Panc1 (cell line): ENCODE results near the gene TMEM253.
A peak's percentile ranks its signal among the peaks of the same experiment; 100 is the strongest.

Experiments
- TF ChIP-seq, protein P1 (sequence below): fragments of 450-650 bp; IDR thresholded peaks from 2 replicates; pipeline ENCODE4 v1.5.1; 2017; ENCODE audit warnings: mild to moderate bottlenecking
- TF ChIP-seq, protein P2 (sequence below), 2 experiments: IDR thresholded peaks; 2 replicates each; pipeline ENCODE4 v1.6.1; 2011 to 2012; ENCODE audit warnings: low read depth in 2 of 2, control low read depth in 1 of 2, low read length in 1 of 2, mild to moderate bottlenecking in 1 of 2, moderate library complexity in 1 of 2; ENCODE audit not compliant: insufficient read depth in 1 of 2

DNA sequence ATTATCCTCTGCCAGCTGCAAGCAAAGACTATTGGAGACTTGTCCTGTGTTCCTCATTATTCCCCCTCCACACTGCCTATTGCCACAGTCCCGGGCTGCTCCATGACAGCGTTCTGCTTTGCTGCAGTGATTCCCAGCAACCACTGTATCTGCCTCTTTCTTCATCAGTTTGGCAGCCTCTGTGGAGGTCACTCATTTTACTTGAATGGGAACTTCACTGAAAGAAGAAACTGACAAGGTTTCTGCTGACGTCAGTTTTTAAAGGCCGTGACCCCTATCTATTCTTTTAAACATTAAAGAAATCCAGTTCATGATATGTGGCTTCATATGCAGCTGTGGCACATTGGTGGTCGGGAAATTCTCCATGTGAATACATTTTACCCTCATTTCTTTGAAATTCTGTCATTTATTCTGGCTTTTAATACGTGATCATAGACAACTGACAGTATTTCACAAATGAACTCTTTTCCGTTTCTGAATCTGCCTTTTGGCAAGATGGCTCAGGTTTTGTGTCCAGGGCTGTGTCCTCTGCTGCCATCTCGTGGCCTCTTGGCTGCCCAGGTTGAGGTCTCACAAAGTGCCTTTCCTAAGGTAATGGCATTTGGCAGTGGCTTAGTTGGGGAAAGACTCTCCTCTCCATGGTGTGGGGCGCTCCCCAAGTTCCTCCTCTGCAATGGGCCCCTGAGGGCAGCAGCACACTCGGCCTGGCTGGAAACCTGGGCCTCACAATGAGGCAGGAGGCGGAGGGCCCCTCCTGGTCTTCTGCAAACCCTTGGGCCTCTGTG lies 5.8 kb downstream of the TMEM253 start:
- TF ChIP-seq, protein P1, sequence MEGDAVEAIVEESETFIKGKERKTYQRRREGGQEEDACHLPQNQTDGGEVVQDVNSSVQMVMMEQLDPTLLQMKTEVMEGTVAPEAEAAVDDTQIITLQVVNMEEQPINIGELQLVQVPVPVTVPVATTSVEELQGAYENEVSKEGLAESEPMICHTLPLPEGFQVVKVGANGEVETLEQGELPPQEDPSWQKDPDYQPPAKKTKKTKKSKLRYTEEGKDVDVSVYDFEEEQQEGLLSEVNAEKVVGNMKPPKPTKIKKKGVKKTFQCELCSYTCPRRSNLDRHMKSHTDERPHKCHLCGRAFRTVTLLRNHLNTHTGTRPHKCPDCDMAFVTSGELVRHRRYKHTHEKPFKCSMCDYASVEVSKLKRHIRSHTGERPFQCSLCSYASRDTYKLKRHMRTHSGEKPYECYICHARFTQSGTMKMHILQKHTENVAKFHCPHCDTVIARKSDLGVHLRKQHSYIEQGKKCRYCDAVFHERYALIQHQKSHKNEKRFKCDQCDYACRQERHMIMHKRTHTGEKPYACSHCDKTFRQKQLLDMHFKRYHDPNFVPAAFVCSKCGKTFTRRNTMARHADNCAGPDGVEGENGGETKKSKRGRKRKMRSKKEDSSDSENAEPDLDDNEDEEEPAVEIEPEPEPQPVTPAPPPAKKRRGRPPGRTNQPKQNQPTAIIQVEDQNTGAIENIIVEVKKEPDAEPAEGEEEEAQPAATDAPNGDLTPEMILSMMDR = peak; percentile 92
- TF ChIP-seq, protein P2, sequence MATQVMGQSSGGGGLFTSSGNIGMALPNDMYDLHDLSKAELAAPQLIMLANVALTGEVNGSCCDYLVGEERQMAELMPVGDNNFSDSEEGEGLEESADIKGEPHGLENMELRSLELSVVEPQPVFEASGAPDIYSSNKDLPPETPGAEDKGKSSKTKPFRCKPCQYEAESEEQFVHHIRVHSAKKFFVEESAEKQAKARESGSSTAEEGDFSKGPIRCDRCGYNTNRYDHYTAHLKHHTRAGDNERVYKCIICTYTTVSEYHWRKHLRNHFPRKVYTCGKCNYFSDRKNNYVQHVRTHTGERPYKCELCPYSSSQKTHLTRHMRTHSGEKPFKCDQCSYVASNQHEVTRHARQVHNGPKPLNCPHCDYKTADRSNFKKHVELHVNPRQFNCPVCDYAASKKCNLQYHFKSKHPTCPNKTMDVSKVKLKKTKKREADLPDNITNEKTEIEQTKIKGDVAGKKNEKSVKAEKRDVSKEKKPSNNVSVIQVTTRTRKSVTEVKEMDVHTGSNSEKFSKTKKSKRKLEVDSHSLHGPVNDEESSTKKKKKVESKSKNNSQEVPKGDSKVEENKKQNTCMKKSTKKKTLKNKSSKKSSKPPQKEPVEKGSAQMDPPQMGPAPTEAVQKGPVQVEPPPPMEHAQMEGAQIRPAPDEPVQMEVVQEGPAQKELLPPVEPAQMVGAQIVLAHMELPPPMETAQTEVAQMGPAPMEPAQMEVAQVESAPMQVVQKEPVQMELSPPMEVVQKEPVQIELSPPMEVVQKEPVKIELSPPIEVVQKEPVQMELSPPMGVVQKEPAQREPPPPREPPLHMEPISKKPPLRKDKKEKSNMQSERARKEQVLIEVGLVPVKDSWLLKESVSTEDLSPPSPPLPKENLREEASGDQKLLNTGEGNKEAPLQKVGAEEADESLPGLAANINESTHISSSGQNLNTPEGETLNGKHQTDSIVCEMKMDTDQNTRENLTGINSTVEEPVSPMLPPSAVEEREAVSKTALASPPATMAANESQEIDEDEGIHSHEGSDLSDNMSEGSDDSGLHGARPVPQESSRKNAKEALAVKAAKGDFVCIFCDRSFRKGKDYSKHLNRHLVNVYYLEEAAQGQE (IDR thresholded peaks at IDR 0.05; ENCODE audit: insufficient read depth in 1 of 2, low read depth in 2 of 2, low read length in 1 of 2) = no peak
